Choroid plexus epithelial cell (primary cell): ENCODE data around the gene RAVER1.

Experiments used
- DNase-seq: peaks from one replicate; pipeline ENCODE4 v3.0.0-alpha.2; 2010; ENCODE audit warnings: low read depth
- H3K4me3 ChIP-seq: 2 replicates; pipeline ENCODE4 v1.5.1; 2011; ENCODE audit warnings: low read depth, mild to moderate bottlenecking, control low read depth, low read length, moderate library complexity
- CTCF ChIP-seq: conservative IDR thresholded peaks from 2 replicates; pipeline ENCODE4 v1.5.1; 2011; ENCODE audit warnings: low read depth, mild to moderate bottlenecking, control low read depth, inconsistent platforms, low read length, moderate library complexity

The RAVER1 gene

DNA sequence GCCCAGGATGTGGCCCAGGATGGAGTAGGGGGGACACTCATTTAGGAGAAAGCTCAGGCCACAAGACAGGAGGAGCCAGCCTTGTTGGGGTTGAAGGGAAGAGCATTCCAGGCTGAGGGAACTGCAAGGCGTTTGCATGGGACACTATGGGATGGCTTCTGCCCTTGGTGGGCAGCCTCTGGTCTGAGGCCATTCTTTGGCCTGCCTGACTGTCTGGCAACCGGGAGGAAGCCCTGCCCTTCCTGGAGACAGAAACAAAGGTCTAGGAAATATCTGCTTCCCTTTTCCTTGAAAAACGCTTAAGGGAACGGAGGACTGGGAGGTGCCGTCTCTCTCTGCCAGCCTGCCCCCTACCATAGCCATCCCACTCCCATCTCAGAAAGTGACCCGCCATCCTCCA lies 65.3 kb downstream of the RAVER1 start:
- no peak for DNase-seq
- no peak for TF ChIP-seq CTCF
- H3K4me3 ChIP-seq, result no peak overlapping the region

DNA sequence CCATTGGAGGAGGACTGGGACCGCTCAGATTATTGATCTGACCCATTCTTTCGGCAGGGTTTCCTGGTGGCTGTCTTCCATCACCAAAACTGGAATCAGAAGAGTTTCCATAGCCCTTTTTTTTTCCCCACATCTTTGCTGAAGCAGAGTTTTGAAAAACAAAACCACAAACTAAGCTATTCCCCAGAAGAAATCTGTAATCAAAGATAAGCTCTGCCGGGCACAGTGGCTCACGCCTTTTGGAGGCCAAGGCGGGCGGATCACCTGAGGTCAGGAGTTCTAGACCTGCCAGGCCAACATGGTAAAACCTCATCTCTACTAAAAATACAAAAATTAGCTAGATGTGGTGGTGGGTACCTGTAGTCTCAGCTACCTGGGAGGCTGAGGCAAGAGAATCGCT lies 66.6 kb downstream of the RAVER1 start:
- TF ChIP-seq CTCF, result no peak
- DNase-seq, result no peak
- H3K4me3 ChIP-seq, result no peak overlapping the region
